IPS DF 4.7 (cell line): ENCODE results near the gene SMIM22.

Experiments used
- DNase-seq: peaks from one replicate; pipeline ENCODE4 v3.0.0-alpha.2; 2013; ENCODE audit warnings: low spot score; ENCODE audit errors: extremely low read depth

SMIM22 gene

DNA sequence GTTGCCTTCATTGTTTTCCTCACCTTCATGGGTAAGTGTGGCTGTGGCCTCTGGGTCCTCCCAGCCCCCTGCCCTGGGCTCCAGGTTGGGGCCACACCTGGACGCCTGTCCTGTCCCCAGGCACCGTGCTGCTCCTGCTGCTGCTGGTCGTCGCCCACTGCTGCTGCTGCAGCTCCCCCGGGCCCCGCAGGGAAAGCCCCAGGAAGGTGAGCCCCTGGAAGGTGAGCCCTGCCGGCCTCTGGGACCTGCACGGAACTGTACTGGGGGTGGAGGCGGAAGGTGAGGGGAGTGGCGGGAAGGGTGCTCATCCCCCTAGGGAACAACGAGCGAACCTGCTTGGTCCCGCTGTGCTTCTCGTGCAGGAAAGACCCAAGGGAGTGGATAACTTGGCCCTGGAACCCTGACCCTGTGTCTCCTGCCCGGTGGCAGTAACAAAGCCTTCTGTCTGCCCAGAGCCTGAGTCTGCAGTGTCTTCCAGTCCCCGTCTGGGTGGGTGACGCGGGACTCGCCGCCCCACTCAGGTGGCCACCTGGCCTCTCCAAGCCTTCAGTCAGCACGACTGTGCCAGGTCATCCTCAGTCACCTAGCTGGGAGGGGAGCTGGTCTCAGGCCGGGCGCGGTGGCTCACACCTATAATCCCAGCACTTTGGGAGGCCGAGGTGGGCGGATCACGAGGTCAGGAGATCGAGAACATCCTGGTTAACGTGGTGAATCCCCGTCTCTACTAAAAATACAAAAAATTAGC, 831 bp downstream of the SMIM22 start:
- no peak for DNase-seq

DNA sequence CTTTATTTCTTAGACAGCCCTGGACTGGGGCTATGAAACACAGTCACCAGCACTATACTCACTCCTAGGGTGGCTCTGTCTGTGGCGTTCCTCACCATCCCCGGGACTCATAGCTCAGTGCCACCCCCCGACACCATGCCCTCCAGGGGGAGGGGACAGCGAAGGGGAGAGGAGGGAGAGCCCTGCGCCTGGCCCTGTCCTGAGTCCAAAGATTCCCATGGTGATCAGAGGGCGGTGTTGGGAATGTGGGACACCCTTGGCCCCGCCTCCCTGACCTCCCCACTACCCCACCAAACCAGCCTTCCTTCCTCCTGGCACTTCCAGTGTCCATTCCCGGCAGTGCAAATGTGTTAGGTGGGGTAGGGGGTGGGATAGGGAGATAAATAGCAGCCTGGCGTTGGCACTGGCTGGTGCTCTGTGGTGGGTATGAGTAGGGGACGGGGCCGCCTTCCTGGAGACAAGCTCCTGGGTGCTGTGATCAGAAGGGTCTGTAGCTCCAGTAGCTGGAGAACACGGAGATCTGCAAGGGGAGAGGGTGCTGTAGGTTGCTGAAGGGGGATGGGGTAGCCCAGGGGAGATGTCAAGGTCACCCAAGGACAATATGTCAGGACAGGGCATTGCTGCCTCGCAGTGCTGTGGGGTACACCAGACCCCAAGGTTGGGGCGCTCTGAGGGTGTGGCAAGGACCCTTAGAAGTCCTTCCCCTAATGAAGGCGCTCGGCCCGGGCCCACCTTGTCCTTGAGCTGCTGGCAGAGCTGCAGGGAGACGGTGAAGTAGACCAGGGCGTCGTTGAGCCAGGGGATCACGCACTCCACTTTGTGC, 2.0 kb downstream of the SMIM22 start:
- no peak for DNase-seq

- no peak for DNase-seq
Observed at GRCh38 chr16:4797805-4798252, 2.7 kb downstream of the SMIM22 start.

DNA sequence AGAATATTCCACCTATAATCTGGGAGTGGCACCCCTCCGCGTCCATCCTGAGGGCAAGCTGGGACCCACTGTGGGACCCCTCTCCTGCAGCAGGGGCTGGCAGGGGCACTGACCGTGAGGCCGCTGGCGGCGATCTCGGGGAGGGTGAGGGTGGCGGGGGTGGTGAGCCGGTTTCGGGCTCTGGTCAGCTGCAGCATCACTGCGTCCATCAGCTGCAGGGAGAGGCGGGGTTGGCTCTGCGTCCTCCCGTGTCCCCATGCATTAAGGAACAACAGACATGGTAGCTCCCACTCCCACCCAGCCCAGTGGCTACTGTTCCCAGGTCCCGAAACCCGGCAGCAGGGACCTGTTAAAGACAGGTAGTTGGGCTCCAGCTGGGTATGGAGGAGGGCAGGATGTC, 3.3 kb downstream of the SMIM22 start:
- DNase-seq = no peak

DNA sequence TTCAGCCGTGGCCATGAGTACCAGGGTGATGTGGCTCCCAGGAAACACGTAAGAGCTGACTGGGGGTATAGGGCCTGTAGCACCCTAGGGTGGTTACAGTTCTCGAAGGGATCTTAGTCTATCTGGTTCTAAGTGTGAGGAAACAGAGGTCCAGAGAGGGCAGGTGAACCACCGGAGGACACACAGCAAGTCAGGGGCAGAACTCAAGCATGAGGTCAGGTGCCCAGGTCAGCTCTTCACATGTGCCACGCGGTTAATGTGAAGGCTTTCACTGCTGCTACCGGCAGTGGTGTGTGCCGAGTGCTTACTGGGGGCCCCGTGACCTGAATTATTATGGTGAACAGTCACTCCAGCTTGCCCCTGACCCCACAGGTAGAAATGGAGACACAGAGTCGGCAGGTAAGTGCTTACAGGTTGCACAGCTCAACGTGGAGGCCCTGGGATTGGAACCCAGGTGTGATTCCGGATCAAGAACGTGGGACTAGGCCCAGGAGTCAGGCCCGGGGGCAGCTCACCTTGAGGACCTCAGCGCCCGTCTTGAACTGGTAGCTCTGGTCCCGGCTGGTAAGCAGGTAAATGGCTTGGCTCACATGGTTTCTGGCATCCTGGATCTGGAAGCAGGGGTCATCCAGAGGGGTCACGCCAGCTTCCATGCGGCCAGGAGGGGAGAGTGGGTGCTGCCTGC, 4.1 kb downstream of the SMIM22 start:
- DNase-seq = no peak

GRCh38 chr16:4800290-4801041, 5.3 kb downstream of the SMIM22 start:
- DNase-seq = no peak

DNA sequence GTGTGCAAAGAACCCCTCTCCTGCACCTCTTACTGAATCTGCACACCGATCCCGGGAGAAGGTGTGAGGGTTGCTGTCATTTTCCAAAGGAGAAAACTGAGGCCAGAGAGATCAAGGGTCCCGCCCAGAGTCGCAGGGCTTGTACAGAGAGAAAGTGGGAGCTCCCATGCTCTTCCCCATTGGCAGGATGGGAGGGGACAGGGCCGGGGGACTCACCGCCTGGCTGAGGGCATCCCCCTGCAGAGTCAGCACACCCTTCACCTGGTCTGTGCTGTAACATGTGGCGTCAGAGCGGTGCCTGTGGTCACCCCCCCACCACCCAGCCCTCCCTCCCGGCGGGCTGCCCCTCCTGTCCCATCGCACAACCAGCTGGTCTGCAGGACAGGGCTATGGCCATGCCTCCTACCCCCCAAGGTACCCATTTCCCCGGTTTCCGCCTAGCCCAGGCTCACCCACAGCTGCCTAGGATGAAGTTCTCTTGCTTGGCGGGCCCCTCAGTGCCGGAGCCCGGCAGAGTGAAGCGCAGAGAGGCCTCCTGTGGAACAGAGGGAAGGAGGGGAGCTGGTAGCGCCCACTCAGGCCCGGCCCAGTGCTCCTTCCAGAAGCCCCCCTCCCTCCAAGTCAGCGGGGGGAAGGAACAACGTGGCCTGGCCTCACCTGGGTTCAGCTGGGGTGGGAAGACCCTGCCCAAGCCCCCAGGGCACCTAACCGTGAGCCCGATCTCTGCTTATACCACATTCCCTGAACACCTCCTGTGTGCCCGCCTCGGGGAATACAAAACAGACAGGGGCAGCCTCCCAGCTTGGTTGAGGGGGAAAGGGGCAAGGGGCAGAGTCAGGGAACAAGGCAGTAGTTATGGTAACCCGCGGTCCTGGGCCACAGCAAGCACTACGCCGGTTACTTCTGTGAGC, 6.1 kb downstream of the SMIM22 start:
- no peak for DNase-seq

DNA sequence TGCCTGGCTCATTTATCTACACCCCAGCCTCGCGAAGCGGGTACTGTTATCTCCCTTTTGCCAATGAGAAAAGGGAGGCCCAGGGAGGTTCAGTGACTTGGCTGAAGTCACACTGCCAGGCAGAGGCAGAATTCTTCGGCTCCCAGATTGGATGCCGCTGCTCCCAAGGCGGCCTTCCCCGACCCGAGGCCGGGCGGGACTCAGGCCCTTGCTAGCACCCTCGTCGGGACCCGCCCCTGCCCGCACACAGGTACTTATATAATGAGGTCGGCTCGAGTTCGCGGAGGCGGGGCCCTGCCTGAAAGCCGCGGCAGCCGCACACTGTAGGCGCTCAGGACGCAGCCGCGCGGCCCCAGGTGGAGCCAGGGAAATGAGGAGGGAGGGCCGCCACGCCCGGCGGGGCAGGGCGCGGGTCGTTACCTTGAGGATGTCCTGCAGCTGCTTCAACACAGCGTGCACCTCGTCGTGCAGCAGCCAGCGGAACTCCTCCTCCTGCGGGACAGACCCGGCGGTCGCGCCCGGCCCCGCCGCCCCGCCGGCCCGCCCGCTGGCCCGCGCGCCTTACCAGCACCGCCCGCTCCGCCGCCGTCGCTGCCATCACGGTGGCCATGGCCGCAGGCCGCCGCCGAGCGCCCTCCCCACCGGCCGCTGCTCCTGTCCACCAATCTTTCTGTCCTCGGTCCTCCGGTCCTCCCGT, 6.9 kb downstream of the SMIM22 start, which contains the start of gene ROGDI:
ROGDI (minus strand) TSS at position 672 of the 697 bp plus-strand sequence; CDS start at position 610, 62 bp downstream.
- DNase-seq = no peak

DNA sequence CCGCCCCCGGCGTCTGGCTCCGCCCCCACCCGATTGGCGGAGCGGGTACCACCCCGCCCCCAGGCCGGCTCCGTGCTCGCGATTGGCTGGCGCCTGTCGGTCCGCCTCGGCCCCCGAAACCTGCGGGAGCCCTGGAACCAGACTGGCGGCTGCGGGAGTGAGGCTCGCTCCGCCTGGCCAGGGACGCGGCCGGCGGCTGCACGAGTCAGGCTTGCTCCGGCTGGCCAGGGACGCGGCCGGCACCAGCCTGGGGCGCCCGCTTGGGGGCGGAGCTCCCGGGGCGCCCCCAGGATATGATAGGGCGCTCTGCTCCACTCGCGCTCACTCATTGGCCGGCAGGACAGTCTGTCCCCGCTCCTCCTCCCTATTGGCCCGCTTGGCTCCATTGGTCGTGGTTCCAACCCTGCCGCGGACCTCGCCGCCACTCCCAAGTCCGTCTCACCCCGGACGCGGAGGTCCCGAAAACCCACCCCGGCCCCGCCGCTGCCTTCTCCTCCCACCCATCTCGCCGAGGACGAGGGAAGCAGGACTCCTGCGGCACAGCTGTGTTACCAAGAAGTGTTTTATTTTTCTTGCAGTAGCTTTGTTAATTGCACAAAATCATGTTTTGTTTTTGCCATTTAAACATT, 7.6 kb downstream of the SMIM22 start:
- DNase-seq = peak; percentile 60

- no peak for DNase-seq
Observed at GRCh38 chr16:4803401-4803844, 8.3 kb downstream of the SMIM22 start.

- DNase-seq = no peak
Observed at GRCh38 chr16:4803898-4804762, 9.0 kb downstream of the SMIM22 start.

- DNase-seq = no peak
Observed at GRCh38 chr16:4805231-4805630, 10.1 kb downstream of the SMIM22 start.

DNA sequence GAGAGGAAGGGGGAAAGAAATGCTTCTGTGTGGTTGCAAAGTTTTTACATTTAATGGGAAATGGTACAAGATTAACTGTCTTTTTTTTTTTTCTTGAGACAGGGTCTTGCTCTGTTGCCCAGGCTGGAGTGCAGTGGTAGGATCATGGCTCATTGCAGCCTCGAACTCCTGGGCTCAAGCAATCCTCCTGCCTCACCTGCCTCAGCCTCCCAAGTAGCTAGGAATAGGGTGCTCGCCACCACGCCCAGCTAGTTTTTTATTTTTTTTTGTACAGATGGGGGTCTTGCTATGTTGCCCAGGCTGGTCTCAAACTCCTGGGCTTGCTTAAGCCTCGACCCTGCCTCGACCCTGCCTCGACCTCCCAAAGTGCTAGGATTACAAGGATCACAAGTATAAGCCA, 11.1 kb downstream of the SMIM22 start:
- no peak for DNase-seq

- no peak for DNase-seq
Observed at GRCh38 chr16:4811242-4811641, 16.1 kb downstream of the SMIM22 start.

DNA sequence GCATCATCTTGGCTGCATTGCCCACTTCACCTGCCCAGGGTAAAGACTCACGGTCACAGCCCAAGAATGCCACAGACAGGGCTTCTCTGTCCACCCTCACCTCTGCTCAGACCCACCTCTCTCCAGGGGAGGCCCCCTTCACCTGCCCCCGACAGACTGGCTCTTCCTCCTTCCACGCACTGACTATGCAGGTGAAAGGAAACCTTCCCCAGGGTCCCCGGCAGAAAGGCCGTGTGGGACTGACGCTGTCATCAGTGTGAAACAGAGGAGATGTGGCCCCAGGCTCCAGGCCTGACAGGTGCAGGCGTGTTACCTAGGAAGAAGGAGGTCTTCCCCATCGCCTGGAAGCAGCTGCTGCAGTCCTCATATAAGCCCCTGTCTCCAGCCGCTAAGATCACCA, 16.6 kb downstream of the SMIM22 start:
- no peak for DNase-seq

- DNase-seq = no peak
Observed at GRCh38 chr16:4813251-4814003, 18.3 kb downstream of the SMIM22 start.

GRCh38 chr16:4814046-4814445, 18.9 kb downstream of the SMIM22 start:
- DNase-seq = no peak
